Neural progenitor cell (in vitro differentiated cells): Measurements from ENCODE around the gene TBXAS1.

Source experiments
- EZH2 ChIP-seq: fragments of 200-600 bp; sonication (generic); IDR thresholded peaks from 2 replicates; pipeline ENCODE4 v1.6.1; 2017; ENCODE audit warnings: antibody characterized with exemption, mild to moderate bottlenecking, moderate library complexity
- EZH2phosphoT487 ChIP-seq: fragments of 200-600 bp; sonication (generic); IDR thresholded peaks from 2 replicates; pipeline ENCODE4 v1.6.1; 2017; ENCODE audit warnings: antibody characterized with exemption
- TF ChIP-seq, protein P1 (sequence below): fragments of 200-600 bp; sonication (generic); IDR thresholded peaks from 2 replicates; pipeline ENCODE4 v1.5.1; 2017; ENCODE audit warnings: antibody characterized with exemption, mild to moderate bottlenecking

DNA sequence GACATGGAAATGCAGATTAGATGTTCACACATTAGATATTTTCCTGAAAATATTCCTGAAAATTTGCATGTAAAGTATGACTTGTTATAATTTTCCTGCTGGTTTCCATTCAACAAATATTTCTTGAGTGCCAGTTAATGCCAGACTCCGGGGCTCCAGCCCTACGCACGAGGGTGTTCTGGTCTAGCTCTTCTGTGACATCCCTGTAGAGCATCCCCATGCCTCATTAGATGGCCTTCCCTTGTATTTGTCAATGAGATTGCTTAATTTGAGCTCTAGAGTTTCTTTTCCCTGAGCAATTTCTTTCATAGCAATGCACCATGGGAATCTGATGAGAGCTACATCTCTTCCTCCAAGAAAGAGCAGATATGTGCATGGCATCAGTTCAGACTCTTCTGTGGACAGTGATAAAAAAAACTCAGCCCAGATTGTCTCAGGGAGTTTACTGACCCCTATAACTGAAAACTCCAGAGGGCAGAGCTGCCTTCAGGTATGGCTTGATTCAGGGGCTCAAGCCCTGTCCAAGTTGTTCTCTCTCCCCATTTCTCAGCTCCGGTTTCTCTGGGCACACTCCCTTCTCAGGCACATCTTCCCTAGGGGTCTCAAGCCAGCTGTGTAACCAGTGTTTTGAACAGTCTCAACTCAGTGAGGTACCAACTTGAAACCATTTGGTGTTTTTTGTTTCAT, 137.0 kb downstream of the TBXAS1 start:
- TF ChIP-seq, protein P1, sequence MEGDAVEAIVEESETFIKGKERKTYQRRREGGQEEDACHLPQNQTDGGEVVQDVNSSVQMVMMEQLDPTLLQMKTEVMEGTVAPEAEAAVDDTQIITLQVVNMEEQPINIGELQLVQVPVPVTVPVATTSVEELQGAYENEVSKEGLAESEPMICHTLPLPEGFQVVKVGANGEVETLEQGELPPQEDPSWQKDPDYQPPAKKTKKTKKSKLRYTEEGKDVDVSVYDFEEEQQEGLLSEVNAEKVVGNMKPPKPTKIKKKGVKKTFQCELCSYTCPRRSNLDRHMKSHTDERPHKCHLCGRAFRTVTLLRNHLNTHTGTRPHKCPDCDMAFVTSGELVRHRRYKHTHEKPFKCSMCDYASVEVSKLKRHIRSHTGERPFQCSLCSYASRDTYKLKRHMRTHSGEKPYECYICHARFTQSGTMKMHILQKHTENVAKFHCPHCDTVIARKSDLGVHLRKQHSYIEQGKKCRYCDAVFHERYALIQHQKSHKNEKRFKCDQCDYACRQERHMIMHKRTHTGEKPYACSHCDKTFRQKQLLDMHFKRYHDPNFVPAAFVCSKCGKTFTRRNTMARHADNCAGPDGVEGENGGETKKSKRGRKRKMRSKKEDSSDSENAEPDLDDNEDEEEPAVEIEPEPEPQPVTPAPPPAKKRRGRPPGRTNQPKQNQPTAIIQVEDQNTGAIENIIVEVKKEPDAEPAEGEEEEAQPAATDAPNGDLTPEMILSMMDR: no peak
- TF ChIP-seq EZH2 (no peak), EZH2phosphoT487 (no peak)
